HG03442 (cell line): Measurements from ENCODE around the gene TBC1D19.

Experiments used
- ATAC-seq: cut with Tn5 transposase; IDR thresholded peaks from one replicate; pipeline ENCODE4 v1.9.1; 2021; ENCODE audit warnings: mild to moderate bottlenecking, moderate library complexity; ENCODE audit not compliant: unreplicated experiment

Gene TBC1D19

GRCh38 chr4:26772096-26772873, 188.4 kb downstream of the TBC1D19 start:
- ATAC-seq, result no peak

GRCh38 chr4:26779224-26779623, 195.3 kb downstream of the TBC1D19 start:
- no peak for ATAC-seq

GRCh38 chr4:26779674-26780073, 195.8 kb downstream of the TBC1D19 start:
- ATAC-seq, result no peak

- ATAC-seq, result peak; percentile 98
These were observed 196.7 kb downstream of the TBC1D19 start for GRCh38 chr4:26780539-26780938.

GRCh38 chr4:26782168-26782829, 198.4 kb downstream of the TBC1D19 start:
- no peak for ATAC-seq

- ATAC-seq, result no peak
These were observed 198.9 kb downstream of the TBC1D19 start for GRCh38 chr4:26782830-26783202.

- ATAC-seq, result no peak
These were observed 200.5 kb downstream of the TBC1D19 start for GRCh38 chr4:26784207-26784865.

- ATAC-seq, result no peak
These were observed 201.4 kb downstream of the TBC1D19 start for GRCh38 chr4:26785312-26785711.

GRCh38 chr4:26785810-26786209, 201.9 kb downstream of the TBC1D19 start:
- ATAC-seq, result no peak

- ATAC-seq, result no peak
These were observed 203.0 kb downstream of the TBC1D19 start for GRCh38 chr4:26786916-26787315.

- ATAC-seq, result peak; percentile 60
These were observed 203.8 kb downstream of the TBC1D19 start for GRCh38 chr4:26787461-26788340.

- no peak for ATAC-seq
These were observed 204.5 kb downstream of the TBC1D19 start for GRCh38 chr4:26788341-26788733.

GRCh38 chr4:26789208-26789607, 205.3 kb downstream of the TBC1D19 start:
- no peak for ATAC-seq

GRCh38 chr4:26791346-26791745, 207.5 kb downstream of the TBC1D19 start:
- ATAC-seq, result no peak

GRCh38 chr4:26792639-26793038, 208.8 kb downstream of the TBC1D19 start:
- no peak for ATAC-seq

GRCh38 chr4:26793735-26794134, 209.9 kb downstream of the TBC1D19 start:
- ATAC-seq, result no peak

- ATAC-seq, result no peak
These were observed 212.2 kb downstream of the TBC1D19 start for GRCh38 chr4:26796081-26796480.

- ATAC-seq, result no peak
These were observed 218.9 kb downstream of the TBC1D19 start for GRCh38 chr4:26802790-26803189.

GRCh38 chr4:26803211-26803861, 219.5 kb downstream of the TBC1D19 start:
- ATAC-seq, result no peak

GRCh38 chr4:26804451-26804850, 220.6 kb downstream of the TBC1D19 start:
- ATAC-seq, result no peak
